Subcutaneous adipose tissue (tissue), 4 donors: Measurements from ENCODE around the gene SCLT1. TPM values are rescaled to one million over a fixed set of nuclear protein-coding genes. Genes with fewer than 3 reads are reported as not detected.

Experiments used
- CTCF ChIP-seq: fragments of 450-650 bp; IDR thresholded peaks from one replicate; pipeline ENCODE4 v1.5.1; 2016; ENCODE audit warnings: low read depth, mild to moderate bottlenecking, control low read depth, antibody characterized with exemption, moderate library complexity
- total RNA-seq, 4 donors: library from RNA; depleted of rRNA; stranded (reverse); fragments of >200 nt; gene quantifications; one replicate each; pipeline ENCODE4 v1.1.0, GENCODE V29; 2016

The SCLT1 gene
- total RNA-seq, 4 donors from 2014 or later = 12.6 to 22.0 (median 14.1) TPM

GRCh38 chr4:128955751-128956150 is 137.6 kb downstream of the SCLT1 start:
- no peak for TF ChIP-seq CTCF

GRCh38 chr4:128954941-128955340 is 138.4 kb downstream of the SCLT1 start:
- TF ChIP-seq CTCF = no peak

- no peak for TF ChIP-seq CTCF
Measured at GRCh38 chr4:128951316-128951715, 142.0 kb downstream of the SCLT1 start.

GRCh38 chr4:128950796-128951195 is 142.5 kb downstream of the SCLT1 start:
- no peak for TF ChIP-seq CTCF

GRCh38 chr4:128946916-128947315 is 146.4 kb downstream of the SCLT1 start:
- no peak for TF ChIP-seq CTCF

GRCh38 chr4:128942607-128943006 is 150.7 kb downstream of the SCLT1 start:
- TF ChIP-seq CTCF = no peak

- TF ChIP-seq CTCF = no peak
Measured at GRCh38 chr4:128940971-128941370, 152.4 kb downstream of the SCLT1 start.
